Transverse colon (tissue), 4 donors: ENCODE measurements around the gene WASF2. TPM values are rescaled to one million over a fixed set of nuclear protein-coding genes. Genes with fewer than 3 reads are reported as not detected.

Experiments used
- DNase-seq: peaks from one replicate; pipeline ENCODE4 v3.0.0-alpha.2; 2019
- H3K27ac ChIP-seq, 4 donors: fragments of 200-600 bp; sonication (generic); 2 replicates each; pipeline ENCODE4 v1.5.1; 2016 to 2018; ENCODE audit warnings: inconsistent platforms in 4 of 4
- H3K27me3 ChIP-seq: fragments of 200-600 bp; sonication (generic); 2 replicates; pipeline ENCODE4 v1.5.1; 2017; ENCODE audit warnings: inconsistent platforms
- H3K36me3 ChIP-seq, 4 donors: fragments of 200-600 bp; sonication (generic); 2 replicates each; pipeline ENCODE4 v1.5.1; 2017 to 2019; ENCODE audit warnings: inconsistent platforms in 4 of 4
- H3K4me1 ChIP-seq, 4 donors: fragments of 200-600 bp; sonication (generic); 2 replicates each; pipeline ENCODE4 v1.5.1; 2017 to 2020; ENCODE audit warnings: inconsistent platforms in 4 of 4
- H3K4me3 ChIP-seq, 4 donors: fragments of 200-600 bp; sonication (generic); 1 replicate in 1 of 4; 2 replicates in 3 of 4; pipeline versions ENCODE4 v1.5.1 to v1.6.1; 2017 to 2019; ENCODE audit warnings: inconsistent platforms in 4 of 4
- H3K9me3 ChIP-seq, 2 donors: fragments of 200-600 bp; sonication (generic); 2 replicates each; pipeline ENCODE4 v1.5.1; 2017 to 2019; ENCODE audit warnings: inconsistent platforms in 2 of 2
- CTCF ChIP-seq, 5 experiments: fragments of 200-600 bp in 3 of 5; fragments of 450-650 bp in 2 of 5; sonication (generic) in 3 of 5; IDR thresholded peaks; 1 replicate in 2 of 5; 2 replicates in 3 of 5; pipeline ENCODE4 v1.5.1; 2016 to 2017; ENCODE audit warnings: antibody characterized with exemption in 5 of 5, inconsistent platforms in 3 of 5, mild to moderate bottlenecking in 2 of 5, moderate library complexity in 1 of 5
- EP300 ChIP-seq: sonication (generic); formaldehyde crosslinking; IDR thresholded peaks from one replicate; pipeline ENCODE4 v1.6.1; 2017; ENCODE audit warnings: antibody characterized with exemption, low read depth
- POLR2A ChIP-seq: fragments of 450-650 bp; IDR thresholded peaks from one replicate; pipeline ENCODE4 v1.6.1; 2016; ENCODE audit warnings: antibody characterized with exemption, mild to moderate bottlenecking, moderate library complexity
- POLR2AphosphoS5 ChIP-seq, 3 donors: sonication (generic); formaldehyde crosslinking; IDR thresholded peaks; one replicate each; pipeline ENCODE4 v1.6.1; 2016; ENCODE audit warnings: antibody characterized with exemption in 3 of 3
- WGBS, 2 donors: methylation state at CpG; one replicate each; pipeline ENCODE4 v1.1.5; 2018; ENCODE audit warnings: low coverage in 1 of 2; 5-methylcytosine and 5-hydroxymethylcytosine counted together
- in situ Hi-C, 4 donors: fragments of 200-750 bp; cut with MboI; loops; one replicate each; pipeline versions ENCODE4 v1.15.0 to v1.15.1; 2017; ENCODE audit warnings: low sequenced_read_pairs in 3 of 4, low pct_ligation_motif_present in 1 of 4, low pct_unique_long_range_greater_than_20kb in 1 of 4
- intact Hi-C: fragments of 100-400 bp; cut with DNase I; formaldehyde crosslinking; loops from one replicate; pipeline ENCODE4 v1.15.1; 2023; ENCODE audit warnings: low total_unique reads
- total RNA-seq, 4 donors: library from RNA; depleted of rRNA; stranded (reverse); fragments of >200 nt; gene quantifications; one replicate each; pipeline ENCODE4 v1.1.0, GENCODE V29; 2016

The WASF2 gene
- total RNA-seq, 4 donors from 2014 or later: 34.6 to 114 (median 60.9) TPM

- Histone ChIP-seq H3K36me3 (no peaks in the 10 kb centered on the region), H3K4me1 (peaks cover 10 to 39% (median 32%) of the 10 kb centered on the region in 4 donors), H3K4me3 (no peak overlapping the region), H3K27me3 (no peaks in the 10 kb centered on the region), H3K27ac (no peak overlapping the region), H3K9me3 (no peaks in the 10 kb centered on the region)
- in situ Hi-C loops (no loop called here), intact Hi-C loops (no loop called here)
- 84 to 96% methylated on average over 3 to 6 of the region's 6 CpGs for WGBS, 2 donors
- TF ChIP-seq EP300 (no peak), POLR2AphosphoS5 (IDR thresholded peaks at IDR 0.05) (no peak), POLR2A (no peak), CTCF (IDR thresholded peaks at IDR 0.05) (no peak)
- no peak for DNase-seq
Measured at GRCh38 chr1:27507960-27508665, 18.1 kb upstream of the WASF2 start.

- Histone ChIP-seq H3K36me3 (no peaks in the 10 kb centered on the region), H3K4me3 (no peak overlapping the region), H3K4me1 (peaks cover 10 to 39% (median 32%) of the 10 kb centered on the region in 4 donors), H3K27me3 (no peaks in the 10 kb centered on the region), H3K27ac (no peak overlapping the region), H3K9me3 (no peaks in the 10 kb centered on the region)
- no peak for DNase-seq
- in situ Hi-C loops (no loop called here), intact Hi-C loops (no loop called here)
- 89 to 94% methylated on average over 5 to 6 of the region's 6 CpGs for WGBS, 2 donors
- TF ChIP-seq CTCF (IDR thresholded peaks at IDR 0.05) (no peak), EP300 (no peak), POLR2A (no peak), POLR2AphosphoS5 (IDR thresholded peaks at IDR 0.05) (no peak)
Measured at GRCh38 chr1:27506703-27507102, 16.7 kb upstream of the WASF2 start.

- H3K27ac ChIP-seq: peak overlapping the region; percentile 78 to 94 (median 86)
- no peak overlapping the region for H3K4me3 ChIP-seq
- intact Hi-C loops (no loop called here), in situ Hi-C loops (no loop called here)
- no peaks in the 10 kb centered on the region for H3K9me3 ChIP-seq
- TF ChIP-seq POLR2A (no peak), CTCF (IDR thresholded peaks at IDR 0.05) (no peak), POLR2AphosphoS5 (IDR thresholded peaks at IDR 0.05) (no peak), EP300 (no peak)
- H3K27me3 ChIP-seq: no peaks in the 10 kb centered on the region
- no peak for DNase-seq
- peaks cover 10 to 38% (median 32%) of the 10 kb centered on the region in 4 donors for H3K4me1 ChIP-seq
- H3K36me3 ChIP-seq: no peaks in the 10 kb centered on the region
- 65% methylated on average over 5 of the region's 5 CpGs; no CpG with 5 or more reads in 1 of the 2 donors for WGBS, 2 donors
Measured at GRCh38 chr1:27505420-27505680, 15.4 kb upstream of the WASF2 start.

GRCh38 chr1:27504588-27505419 is 14.8 kb upstream of the WASF2 start:
- no peaks in the 10 kb centered on the region for H3K9me3 ChIP-seq
- no peaks in the 10 kb centered on the region for H3K36me3 ChIP-seq
- intact Hi-C loops (no loop called here), in situ Hi-C loops (no loop called here)
- H3K27me3 ChIP-seq: no peaks in the 10 kb centered on the region
- H3K4me3 ChIP-seq: no peak overlapping the region
- peak; percentile 54 for DNase-seq
- WGBS, 2 donors: 37% methylated on average over 8 of the region's 13 CpGs; no CpG with 5 or more reads in 1 of the 2 donors
- H3K4me1 ChIP-seq: peaks cover 10 to 33% (median 29%) of the 10 kb centered on the region in 4 donors
- H3K27ac ChIP-seq: peak overlapping the region; percentile 78 to 94 (median 86)
- TF ChIP-seq EP300 (no peak), POLR2AphosphoS5 (IDR thresholded peaks at IDR 0.05) (peak in 1 of 3 donors; percentile 14)
